Coronary artery (tissue), 2 donors: ENCODE data around the gene LSP1.
"Not testable (repeated sequence)": the region's sequence is repeated elsewhere in the genome, so short reads cannot be mapped to it uniquely, and the experiment has no call there.

Source experiments
- DNase-seq: peaks from one replicate; pipeline ENCODE4 v3.0.0-alpha.2; 2017; ENCODE audit warnings: low spot score
- H3K27ac ChIP-seq, 2 donors: fragments of 200-600 bp; sonication (generic); one replicate each; pipeline ENCODE4 v1.5.1; 2016 to 2019
- H3K4me3 ChIP-seq: fragments of 200-600 bp; sonication (generic); 2 replicates; pipeline ENCODE4 v1.5.1; 2016; ENCODE audit warnings: mild to moderate bottlenecking, moderate library complexity
- TF ChIP-seq, protein P1 (sequence below): fragments of 200-600 bp; sonication (generic); IDR thresholded peaks from one replicate; pipeline ENCODE4 v1.5.1; 2019; ENCODE audit warnings: antibody characterized with exemption

LSP1 gene

DNA sequence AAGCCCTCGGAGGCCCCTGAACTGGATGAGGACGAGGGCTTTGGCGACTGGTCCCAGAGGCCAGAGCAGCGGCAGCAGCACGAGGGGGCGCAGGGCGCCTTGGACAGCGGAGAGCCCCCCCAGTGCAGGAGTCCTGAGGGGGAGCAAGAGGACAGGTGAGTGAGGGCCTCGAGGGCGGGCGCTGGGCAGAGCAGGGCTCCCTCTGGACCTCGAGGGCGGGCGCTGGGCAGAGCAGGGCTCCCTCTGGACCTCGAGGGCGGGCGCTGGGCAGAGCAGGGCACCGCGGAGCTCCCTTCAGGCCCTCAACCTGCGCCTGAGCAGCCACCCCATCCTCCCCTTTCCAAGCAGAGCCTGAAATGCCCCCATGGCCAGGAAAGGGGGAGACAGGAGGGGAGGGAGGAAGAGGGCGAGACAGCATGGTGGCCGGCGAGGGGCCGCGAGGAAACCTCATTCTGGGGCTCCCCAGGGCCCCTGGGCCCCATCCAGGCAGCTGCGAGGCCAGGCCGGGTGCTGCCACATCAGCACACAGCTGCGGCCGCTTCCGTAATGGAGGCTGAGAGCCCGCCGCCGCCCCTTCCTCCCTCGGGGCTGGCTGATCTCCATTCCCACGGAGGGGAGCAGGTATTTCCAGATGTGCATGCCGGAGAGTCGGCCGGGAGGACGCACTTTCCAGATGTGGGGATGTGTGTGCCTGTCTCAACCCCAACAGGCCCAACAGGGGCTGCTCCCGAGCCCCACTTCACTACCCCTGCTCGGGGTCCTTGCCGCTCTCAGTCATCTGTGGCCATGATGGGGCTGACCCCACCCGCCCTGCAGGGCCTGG lies 28.8 kb downstream of the LSP1 start:
- DNase-seq = peak; percentile 71
- H3K4me3 ChIP-seq = peak overlapping the region; percentile 24
- TF ChIP-seq, protein P1, sequence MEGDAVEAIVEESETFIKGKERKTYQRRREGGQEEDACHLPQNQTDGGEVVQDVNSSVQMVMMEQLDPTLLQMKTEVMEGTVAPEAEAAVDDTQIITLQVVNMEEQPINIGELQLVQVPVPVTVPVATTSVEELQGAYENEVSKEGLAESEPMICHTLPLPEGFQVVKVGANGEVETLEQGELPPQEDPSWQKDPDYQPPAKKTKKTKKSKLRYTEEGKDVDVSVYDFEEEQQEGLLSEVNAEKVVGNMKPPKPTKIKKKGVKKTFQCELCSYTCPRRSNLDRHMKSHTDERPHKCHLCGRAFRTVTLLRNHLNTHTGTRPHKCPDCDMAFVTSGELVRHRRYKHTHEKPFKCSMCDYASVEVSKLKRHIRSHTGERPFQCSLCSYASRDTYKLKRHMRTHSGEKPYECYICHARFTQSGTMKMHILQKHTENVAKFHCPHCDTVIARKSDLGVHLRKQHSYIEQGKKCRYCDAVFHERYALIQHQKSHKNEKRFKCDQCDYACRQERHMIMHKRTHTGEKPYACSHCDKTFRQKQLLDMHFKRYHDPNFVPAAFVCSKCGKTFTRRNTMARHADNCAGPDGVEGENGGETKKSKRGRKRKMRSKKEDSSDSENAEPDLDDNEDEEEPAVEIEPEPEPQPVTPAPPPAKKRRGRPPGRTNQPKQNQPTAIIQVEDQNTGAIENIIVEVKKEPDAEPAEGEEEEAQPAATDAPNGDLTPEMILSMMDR = no peak
- peak overlapping the region in 1 of 2 donors; percentile 91 for H3K27ac ChIP-seq

DNA sequence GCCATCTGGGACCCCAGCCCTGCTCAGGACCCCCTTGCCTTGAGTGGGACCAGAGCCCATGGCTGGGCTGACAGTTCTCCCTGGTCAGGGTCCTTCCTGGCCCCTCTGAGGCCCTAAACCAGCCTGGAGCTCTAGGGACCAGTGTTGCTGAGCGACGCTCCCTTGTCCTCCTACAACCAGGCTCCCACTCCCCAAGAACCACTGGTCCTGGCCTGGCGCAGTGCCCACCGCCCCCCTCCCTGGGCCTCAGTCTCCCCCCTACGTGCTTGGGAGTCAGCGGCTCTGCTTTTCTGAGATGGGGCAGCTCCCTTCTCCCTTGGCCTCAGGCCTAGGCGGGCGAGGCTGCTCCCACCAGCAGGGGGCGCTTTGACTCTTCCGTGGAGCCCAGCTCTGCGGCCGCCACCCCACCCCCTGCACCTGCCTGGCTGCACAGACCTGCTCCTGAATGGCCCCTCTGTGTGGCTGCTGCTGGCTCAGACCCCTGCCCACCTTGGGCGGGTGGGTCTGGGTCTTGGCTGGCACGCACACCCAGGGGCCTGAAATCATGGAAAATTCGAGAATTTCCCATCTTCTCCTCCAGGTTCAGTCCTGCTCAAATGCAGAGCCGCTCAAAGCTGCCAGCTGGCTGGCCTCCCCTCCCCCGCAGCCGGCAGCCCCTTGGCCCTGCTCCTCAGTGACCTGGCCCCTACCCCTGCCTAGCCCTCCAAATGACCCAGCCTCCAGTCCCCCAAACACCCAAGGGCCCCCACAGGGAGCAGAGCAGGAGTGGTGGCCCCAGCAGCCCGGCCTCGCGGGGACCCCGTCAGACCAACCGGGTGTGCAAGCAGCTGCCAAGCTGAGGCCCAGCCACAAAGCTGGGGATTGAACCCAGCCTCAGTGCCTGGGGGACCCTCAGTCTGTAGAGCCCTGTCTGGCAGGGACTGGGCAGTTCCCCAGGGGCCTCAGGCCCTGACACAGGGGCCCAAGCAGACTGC lies 29.7 kb downstream of the LSP1 start:
- Histone ChIP-seq H3K27ac (peak overlapping the region in 1 of 2 donors; percentile 91), H3K4me3 (peak overlapping the region; percentile 24)
- TF ChIP-seq, protein P1 = peak; percentile 61
- peak; percentile 85 for DNase-seq

DNA sequence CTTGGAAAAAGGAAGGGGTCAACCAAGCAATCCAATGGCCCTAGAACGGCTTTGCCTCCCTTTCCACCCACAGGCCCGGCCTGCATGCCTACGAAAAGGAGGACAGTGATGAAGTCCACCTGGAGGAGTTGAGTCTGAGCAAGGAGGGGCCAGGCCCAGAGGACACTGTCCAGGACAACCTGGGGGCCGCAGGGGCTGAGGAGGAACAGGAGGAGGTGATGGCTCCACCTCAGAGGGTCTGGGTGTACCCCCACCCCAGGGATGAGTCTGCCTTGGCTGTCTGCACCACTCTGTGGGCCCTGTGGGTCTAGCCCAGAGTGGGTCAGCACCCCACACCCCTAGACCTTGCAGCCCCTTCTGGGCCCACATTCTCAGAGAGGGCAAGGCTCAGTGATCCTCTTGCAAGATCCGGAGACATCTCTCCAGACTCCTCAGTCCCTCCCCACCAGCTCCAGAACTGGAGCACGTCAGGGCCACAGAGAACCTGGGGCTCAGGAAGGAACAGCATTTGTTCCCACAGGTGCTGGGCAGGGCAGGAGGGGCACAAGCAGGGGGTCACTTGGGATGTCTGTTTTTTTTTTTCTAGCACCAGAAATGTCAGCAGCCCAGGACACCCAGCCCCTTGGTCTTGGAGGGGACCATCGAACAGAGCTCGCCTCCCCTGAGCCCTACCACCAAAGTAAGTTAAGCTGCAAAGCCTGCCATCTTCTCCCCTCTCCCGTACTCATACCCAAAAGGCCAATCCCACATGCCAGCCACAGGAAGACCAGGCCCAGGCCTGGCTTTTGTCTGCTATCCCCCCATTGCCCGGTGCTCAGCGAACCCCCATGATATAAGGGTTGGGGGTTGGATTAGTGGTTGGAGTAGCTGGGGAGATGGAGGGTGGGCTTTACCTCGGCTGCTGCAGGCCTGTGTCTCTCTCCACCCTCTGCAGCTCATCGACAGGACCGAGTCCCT lies 30.7 kb downstream of the LSP1 start:
- TF ChIP-seq, protein P1 = no peak
- DNase-seq = peak; percentile 67
- no peak overlapping the region for H3K27ac ChIP-seq
- no peak overlapping the region for H3K4me3 ChIP-seq

DNA sequence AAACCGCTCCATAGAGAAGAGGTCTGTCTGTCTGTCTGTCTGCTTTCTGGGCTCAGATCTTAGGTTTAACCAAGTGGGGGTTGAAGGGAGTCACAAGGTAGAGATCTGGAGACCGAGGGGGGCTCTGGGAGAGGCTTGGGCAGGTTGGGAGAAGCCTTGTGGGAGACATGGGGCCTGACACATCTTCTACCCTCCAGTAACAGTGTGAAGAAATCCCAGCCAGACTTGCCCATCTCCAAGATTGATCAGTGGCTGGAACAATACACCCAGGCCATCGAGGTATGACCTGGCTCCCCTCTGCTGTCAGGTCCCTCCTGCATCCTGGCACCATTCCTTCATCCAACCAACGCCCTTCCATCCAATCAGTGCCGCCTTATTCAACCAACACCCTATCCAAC lies 31.4 kb downstream of the LSP1 start:
- TF ChIP-seq, protein P1 = no peak
- no peak overlapping the region for H3K27ac ChIP-seq
- H3K4me3 ChIP-seq = no peak overlapping the region
- DNase-seq = peak; percentile 45

DNA sequence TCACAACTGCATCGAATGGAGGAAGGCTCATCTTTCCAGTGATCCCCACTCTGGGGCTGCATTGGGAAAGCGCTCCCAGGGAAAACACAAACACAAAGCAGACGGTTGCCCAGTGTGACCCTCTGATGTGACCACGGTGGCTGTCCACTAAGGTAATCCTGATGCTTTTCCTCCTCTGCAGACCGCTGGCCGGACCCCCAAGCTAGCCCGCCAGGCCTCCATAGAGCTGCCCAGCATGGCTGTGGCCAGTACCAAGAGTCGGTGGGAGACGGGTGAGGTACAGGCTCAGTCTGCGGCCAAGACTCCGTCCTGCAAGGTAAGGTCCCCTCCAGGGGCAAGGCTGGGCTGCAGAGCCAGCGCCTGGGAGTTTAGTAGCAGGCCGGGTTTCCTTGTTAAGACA lies 33.7 kb downstream of the LSP1 start:
- not testable (repeated sequence) for H3K4me3 ChIP-seq, DNase-seq, H3K27ac ChIP-seq

DNA sequence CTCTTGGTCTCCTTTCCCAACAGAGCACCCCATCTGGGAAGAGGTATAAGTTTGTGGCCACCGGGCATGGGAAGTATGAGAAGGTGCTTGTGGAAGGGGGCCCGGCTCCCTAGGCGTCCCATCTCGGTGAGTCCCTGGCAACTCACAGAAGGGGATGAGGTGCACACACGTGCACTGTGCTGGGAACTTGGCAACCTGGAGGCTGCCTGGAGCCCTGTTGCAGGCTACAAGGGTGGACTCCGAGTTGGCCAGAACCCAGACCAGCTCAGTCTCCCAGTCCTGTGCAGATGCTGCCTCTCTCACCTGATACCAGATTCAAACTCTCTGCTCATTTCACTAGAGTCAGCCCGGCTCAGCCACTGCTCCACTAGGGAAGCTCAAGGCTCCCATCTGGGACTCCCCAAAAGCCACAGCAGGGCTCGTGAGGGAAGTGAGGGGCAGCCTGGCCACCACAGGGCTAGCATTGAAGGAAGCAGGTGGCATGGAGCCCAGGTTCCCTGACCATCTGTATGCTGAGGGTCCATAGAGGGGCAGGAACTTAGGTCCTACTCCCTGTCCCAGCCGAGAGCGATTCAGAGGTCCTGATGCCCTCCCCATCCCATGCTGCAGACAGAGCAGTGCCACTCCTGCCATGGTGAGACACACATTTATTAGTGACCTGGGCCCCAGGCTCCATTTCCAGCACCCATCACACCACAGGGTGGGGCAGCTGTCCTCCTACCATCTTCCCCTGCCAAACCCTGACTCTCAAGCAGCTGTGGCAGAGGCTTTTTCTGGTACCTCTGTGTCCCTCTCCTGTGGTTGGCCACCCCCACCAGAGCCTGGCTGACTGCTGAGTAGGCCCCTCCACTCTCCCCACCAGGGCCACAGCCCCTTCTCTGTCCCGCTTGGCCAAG lies 34.8 kb downstream of the LSP1 start:
- Histone ChIP-seq H3K4me3 (no peak overlapping the region), H3K27ac (peak overlapping the region in 1 of 2 donors; percentile 48)
- DNase-seq = no peak
- TF ChIP-seq, protein P1 = no peak
